Stimulated activated CD4-positive, alpha-beta T cell treated with anti-CD3 and anti-CD28 coated beads, Interleukin-15, amount 100 ng/mL, for 48 hours (primary cell): ENCODE data around the gene F2R.
"Not testable (repeated sequence)": the region's sequence is repeated elsewhere in the genome, so short reads cannot be mapped to it uniquely, and the experiment has no call there.

Experiments
- DNase-seq, 2 donors: peaks; one replicate each; pipeline ENCODE4 v3.0.0-alpha.2; 2020; ENCODE audit warnings: low read depth in 2 of 2

Gene F2R

DNA sequence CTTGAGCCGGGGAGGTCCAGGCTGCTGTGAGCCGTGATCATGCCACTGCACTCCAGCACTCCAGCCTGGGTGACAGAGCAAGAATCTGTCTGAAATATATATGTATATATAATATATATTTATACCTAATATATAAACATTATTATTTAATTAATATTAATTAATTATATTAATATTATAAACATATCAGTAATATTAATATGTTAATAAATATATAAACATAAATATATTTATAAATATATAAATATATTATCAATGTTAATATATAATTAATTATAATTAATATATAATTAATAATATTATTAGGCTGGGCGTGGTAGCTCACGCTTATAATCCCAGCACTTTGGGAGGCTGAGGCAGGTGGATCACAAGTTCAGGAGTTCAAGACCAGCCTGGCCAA is 41.1 kb downstream of the F2R start:
- DNase-seq: no peak

DNA sequence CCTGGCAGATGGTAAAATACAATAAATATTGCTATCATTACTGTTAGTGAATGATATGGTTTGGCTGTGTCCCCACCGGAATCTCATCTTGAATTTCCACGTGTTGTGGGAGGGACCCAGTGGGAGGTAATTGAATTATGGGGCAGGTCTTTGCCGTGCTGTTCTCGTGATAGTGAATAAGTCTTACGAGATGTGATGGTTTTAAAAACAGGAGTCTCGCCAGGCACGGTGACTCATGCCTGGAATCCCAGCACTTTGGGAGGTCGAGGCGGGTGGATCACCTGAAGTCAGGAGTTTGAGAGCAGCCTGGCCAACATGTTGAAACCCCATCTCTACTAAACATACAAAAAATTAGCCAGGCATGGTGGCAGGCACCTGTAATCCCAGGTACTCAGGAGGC is 45.2 kb downstream of the F2R start:
- not testable (repeated sequence) for DNase-seq

DNA sequence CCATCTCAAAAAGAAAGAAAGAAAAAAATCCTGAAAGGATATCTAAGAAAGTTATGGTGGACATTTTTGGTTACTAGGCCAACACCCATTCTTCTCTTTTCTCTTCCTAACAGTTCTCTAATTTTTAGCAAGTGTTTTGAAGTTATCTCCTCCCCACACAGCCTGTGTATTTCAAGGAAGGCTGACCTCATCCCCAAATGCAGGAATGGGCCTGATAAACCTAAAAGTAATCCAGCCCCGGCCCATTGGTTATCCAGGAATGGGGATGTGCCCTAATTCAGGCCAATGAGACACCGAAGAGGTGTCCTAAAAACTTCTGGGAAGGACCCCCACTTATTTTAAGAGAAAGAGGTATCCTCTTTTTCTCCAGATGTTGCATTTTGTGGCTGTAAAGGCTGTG is 46.6 kb downstream of the F2R start:
- DNase-seq: no peak

DNA sequence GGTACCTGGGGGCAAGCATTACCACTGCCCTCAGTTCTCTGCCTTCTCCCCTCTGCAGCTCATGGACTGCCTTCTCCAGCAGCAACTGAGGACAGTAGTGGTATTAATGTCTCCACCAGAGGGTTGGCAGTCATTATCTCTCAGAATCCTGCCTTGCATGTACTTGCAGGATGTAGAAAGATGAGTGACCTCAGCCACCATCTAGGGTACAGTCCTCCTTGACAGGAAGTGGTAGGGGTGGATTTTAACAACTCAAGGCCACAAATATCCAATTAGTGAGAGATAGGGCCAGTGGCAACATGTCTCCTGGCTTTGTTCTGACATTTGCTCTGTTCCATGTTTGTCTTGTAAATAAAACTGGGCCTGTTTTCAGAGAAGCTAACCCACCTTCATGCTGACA is 47.2 kb downstream of the F2R start:
- no peak for DNase-seq

DNA sequence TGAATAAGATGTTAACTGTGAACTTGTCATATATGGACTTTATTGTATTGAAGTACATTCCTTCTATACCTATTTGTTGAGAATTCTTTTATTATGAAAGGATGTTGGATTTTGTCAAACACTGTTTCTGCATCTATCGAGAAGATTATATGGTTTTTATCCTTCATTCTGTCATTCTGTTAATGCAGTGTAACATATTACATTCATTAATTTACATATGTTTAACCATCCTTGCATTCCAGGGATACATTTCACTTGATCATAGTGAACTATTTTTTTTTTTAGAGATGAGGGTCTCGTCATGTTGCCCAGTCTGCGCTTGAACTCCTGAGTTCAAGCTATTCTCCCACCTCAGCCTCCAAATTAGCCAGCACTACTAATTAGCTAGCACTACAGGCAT is 48.4 kb downstream of the F2R start:
- DNase-seq: no peak

DNA sequence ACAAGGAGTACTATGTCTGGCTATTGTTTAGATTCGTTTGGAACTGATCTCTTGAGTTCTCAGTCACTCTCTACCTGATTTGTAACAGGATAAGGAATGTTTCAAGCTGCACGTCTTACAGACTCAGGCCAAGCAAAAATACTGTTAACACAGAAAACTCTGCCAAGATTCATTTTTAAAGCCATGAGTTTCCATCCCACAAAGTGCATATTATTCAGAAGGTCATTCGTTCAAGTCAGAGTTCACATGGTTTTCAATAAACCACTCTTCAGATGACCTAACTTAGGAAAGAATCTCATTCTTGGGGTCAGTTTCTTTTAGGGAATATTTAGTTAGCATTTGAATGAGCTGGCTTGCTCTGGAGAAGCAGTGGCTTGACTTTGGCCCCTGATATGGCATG is 49.3 kb downstream of the F2R start:
- DNase-seq: no peak

DNA sequence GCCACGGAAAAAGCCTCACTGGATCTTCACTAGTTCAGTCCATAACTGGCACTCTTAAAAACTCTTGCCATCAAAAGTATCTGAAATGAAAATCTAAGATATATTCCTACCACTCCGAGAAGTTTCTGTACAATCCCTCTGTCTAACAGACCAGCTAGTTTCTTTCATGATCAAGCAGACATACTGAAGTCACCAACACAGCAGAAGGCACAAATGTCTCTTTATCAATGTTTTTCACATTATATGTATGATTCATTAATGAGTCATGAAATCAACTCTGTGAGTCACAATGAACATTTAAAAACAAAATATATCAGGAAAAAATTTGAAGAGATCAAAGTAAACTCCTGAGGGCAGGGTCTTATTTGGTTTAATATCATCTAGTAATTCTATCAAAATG is 50.8 kb downstream of the F2R start:
- no peak for DNase-seq

DNA sequence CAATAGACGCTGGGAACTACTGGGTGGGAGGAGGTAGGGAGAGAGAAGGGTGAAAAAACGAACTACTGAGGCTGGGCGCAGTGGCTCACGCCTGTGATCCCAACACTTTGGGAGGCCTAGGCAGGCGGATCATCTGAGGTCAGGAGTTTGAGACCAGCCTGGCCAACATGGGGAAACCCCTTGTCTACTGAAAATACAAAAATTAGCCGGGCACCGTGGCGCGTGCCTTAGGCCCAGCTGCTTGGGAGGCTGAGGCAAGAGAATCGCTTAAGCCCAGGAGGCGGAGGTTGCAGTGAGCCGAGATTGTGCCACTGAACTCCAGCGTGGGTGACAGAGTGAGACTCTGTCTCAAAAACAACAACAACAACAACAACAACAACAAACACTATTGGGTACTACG is 55.1 kb downstream of the F2R start:
- DNase-seq: not testable (repeated sequence)

DNA sequence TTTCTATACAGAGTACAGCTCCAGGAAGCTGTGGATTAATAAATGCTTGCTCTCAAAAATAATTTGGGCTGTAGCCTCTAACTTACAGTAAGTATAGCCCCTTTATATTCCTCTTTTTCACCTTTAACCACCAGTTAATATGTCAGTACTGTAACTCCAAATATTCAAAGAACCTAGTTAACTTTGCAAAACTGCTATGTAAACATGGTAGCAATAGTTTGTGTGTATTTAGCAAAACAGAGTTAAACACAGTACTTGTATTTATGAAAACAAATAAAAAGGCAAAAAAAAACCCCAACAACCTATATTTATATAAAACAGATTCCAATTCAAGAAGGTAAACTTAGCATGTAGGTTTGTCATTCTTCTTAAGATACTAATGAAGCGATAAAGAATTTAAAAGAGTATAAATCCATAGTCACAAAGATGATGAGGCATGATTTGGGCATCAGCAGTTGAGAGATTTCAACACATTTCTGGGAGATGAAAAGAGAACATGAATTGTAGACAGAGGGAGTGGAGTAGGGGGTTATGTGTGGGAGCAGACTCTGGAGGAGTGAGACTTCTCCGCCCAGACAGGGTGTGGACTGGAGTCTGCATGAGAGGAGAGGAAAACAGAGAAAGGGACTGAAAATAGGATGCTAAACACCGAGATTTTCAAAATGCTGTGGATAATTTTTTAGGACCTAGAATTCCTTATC is 55.9 kb downstream of the F2R start:
- no peak for DNase-seq

DNA sequence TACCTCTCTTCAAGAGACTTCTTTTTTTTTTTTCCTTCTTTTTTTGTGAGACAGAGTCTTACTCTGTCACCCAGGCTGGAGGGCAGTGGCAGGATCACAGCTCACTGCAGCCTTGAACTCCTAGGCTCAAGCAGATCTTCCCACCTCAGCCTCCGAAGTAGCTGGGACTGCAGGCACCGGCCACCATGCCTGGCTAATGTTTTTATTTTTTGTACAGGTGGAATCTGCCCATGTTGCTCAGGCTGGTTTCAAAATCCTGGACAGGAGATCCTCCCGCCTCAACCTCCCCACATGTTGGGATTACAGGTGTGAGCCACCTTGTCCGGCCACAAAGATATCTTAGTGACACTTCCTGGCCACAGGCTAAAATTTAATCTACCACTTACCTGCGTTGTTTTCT is 60.0 kb downstream of the F2R start:
- DNase-seq: no peak

DNA sequence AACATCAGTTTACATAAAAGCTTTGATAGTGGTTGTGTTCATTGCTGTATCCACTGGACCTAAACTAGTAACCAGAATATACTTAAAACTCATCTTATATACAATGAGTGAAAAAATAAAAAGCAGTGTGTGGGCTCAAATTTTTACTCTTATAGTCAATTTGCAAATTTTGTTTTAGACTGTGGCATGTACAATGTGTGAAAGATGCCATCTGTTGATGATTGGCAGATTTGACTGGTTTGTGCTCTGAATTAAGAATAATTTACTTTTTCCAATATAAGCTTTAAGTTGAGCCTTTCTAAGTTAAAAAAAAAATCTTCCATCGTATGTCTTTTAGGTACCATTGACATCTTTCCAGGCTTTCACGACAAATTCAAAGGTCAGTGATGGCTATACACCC is 60.5 kb downstream of the F2R start:
- DNase-seq: no peak

DNA sequence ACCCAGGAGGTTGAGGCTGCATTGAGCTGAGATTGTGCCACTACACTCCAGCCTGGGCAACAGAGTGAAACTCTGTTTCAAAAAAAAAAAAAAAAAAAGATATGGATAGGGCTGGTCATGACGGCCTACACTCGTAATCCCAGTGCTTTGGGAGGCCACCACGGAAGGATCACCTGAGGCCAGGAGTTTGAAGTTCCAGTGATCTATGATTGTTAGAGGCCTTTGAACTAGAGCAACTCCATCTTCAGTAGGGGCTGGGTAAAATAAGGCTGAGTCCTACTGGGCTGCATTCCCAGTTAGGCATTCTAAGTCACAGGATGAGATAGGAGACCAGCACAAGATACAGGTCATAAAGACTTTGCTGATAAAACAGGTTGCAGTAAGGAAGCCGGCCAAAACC is 64.7 kb downstream of the F2R start:
- DNase-seq: not testable (repeated sequence)

DNA sequence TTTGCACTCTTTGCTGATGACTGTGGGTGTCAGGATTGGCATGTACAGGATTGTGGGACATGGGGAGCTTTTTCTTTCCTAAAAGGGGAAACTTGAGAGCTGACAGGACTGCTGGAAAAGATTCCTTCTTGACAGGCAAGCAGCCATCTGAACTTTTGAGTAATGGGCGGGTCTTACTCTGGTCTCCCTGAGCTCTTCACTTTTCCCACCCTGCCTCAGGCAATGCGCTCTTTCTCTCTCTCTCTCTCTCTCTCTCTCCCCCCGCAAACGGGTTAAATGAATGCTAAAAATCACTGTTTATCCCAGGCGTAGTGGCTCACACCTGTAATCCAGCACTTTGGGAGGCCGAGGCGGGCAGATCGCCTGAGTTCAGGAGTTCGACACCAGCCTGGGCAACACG is 65.8 kb downstream of the F2R start:
- no peak for DNase-seq

DNA sequence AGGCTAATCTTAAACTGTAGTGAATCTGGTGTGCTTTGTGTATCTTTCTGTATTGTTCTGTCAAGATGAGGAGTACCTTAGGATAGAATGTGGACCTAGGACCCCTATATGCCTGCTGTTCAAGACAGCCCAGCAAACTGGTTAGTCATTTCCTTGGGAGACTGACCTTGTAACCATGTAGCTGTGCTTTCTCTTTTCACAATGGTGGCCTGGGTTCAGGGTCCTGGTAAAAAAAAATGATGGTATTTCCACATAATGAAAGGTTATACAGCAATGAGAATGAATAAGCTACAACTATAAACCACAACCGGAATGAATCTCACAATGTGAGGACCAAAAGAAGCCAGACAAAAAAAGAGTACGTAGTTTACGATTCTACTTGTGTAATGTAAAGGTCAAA is 66.5 kb downstream of the F2R start:
- no peak for DNase-seq
